Stimulated activated CD4-positive, alpha-beta T cell treated with anti-CD3 and anti-CD28 coated beads, Interleukin-12 subunit alpha, Interleukin-12 subunit beta, amount 100 ng/mL, for 48 hours (primary cell): Measurements from ENCODE around the gene INSRR.

ENCODE experiments used
- DNase-seq, 3 donors: peaks; one replicate each; pipeline ENCODE4 v3.0.0-alpha.2; 2020; ENCODE audit warnings: low read depth in 2 of 3, low spot score in 1 of 3

Gene INSRR

GRCh38 chr1:156894711-156895454 is 36.0 kb upstream of the INSRR start:
- DNase-seq = no peak

- no peak for DNase-seq
Measured at GRCh38 chr1:156894001-156894400, 35.1 kb upstream of the INSRR start.

GRCh38 chr1:156893048-156893953 is 34.4 kb upstream of the INSRR start, which contains the start of gene PEAR1:
TSS of gene PEAR1 (plus strand) at chr1:156893718. CDS start at chr1:156903927, 10,209 bp downstream.
- DNase-seq = no peak

GRCh38 chr1:156892190-156893047 is 33.5 kb upstream of the INSRR start:
- DNase-seq = peak; percentile 76 to 86 (median 82)

- peak; percentile 28 to 66 (median 41) for DNase-seq
Measured at GRCh38 chr1:156889802-156890580, 31.1 kb upstream of the INSRR start.

GRCh38 chr1:156887734-156888133 is 28.8 kb upstream of the INSRR start:
- DNase-seq = no peak

GRCh38 chr1:156887317-156887716 is 28.4 kb upstream of the INSRR start:
- no peak for DNase-seq

GRCh38 chr1:156886583-156887281 is 27.8 kb upstream of the INSRR start:
- DNase-seq = no peak

GRCh38 chr1:156885880-156886355 is 27.0 kb upstream of the INSRR start:
- DNase-seq = no peak

GRCh38 chr1:156885314-156885713 is 26.4 kb upstream of the INSRR start:
- no peak for DNase-seq

- no peak for DNase-seq
Measured at GRCh38 chr1:156884560-156885184, 25.8 kb upstream of the INSRR start.

GRCh38 chr1:156883919-156884318 is 25.0 kb upstream of the INSRR start:
- no peak for DNase-seq

- no peak for DNase-seq
Measured at GRCh38 chr1:156882543-156882942, 23.6 kb upstream of the INSRR start.

- no peak for DNase-seq
Measured at GRCh38 chr1:156881663-156882062, 22.7 kb upstream of the INSRR start.

- DNase-seq = no peak
Measured at GRCh38 chr1:156881101-156881500, 22.2 kb upstream of the INSRR start.

- DNase-seq = no peak
Measured at GRCh38 chr1:156880473-156880872, 21.6 kb upstream of the INSRR start.

- DNase-seq = no peak
Measured at GRCh38 chr1:156879876-156880275, 21.0 kb upstream of the INSRR start.

- no peak for DNase-seq
Measured at GRCh38 chr1:156877433-156878170, 18.7 kb upstream of the INSRR start.
